ENCODE results near the gene LYPD6B.

LYPD6B gene

GRCh38 chr2:149187057-149187456 lies 148.6 kb downstream of the LYPD6B start:
- DNase-seq (ENCODE audit: low spot score): no peak
- Histone ChIP-seq H3K4me3 (no peak overlapping the region), H3K27ac (no peak overlapping the region)
- TF ChIP-seq CTCF (IDR thresholded peaks at IDR 0.05): no peak

- H3K4me3 ChIP-seq: no peak overlapping the region
- DNase-seq (ENCODE audit: low spot score): no peak
- no peak for TF ChIP-seq CTCF (IDR thresholded peaks at IDR 0.05)
- H3K27ac ChIP-seq: no peak overlapping the region
These were observed 149.8 kb downstream of the LYPD6B start for GRCh38 chr2:149188291-149188690.

GRCh38 chr2:149189769-149190168 lies 151.3 kb downstream of the LYPD6B start:
- H3K4me3 ChIP-seq: no peak overlapping the region
- no peak overlapping the region for H3K27ac ChIP-seq
- no peak for TF ChIP-seq CTCF (IDR thresholded peaks at IDR 0.05)
- DNase-seq (ENCODE audit: low spot score): no peak

- no peak for DNase-seq (ENCODE audit: low spot score)
- no peak for TF ChIP-seq CTCF (IDR thresholded peaks at IDR 0.05)
- Histone ChIP-seq H3K27ac (no peak overlapping the region), H3K4me3 (no peak overlapping the region)
These were observed 153.4 kb downstream of the LYPD6B start for GRCh38 chr2:149191915-149192314.

GRCh38 chr2:149192427-149192826 lies 153.9 kb downstream of the LYPD6B start:
- no peak overlapping the region for H3K4me3 ChIP-seq
- DNase-seq (ENCODE audit: low spot score): no peak
- H3K27ac ChIP-seq: no peak overlapping the region
- no peak for TF ChIP-seq CTCF (IDR thresholded peaks at IDR 0.05)

- no peak overlapping the region for H3K4me3 ChIP-seq
- no peak for DNase-seq (ENCODE audit: low spot score)
These were observed 161.6 kb downstream of the LYPD6B start for GRCh38 chr2:149200109-149200520.

GRCh38 chr2:149204686-149205085 lies 166.2 kb downstream of the LYPD6B start:
- Histone ChIP-seq H3K4me3 (no peak overlapping the region), H3K27ac (no peak overlapping the region)
- no peak for DNase-seq (ENCODE audit: low spot score)
- no peak for TF ChIP-seq CTCF (IDR thresholded peaks at IDR 0.05)

More at GRCh38 chr2:149200109-149200520, 161.6 kb downstream of the LYPD6B start:
- no peak overlapping the region for H3K27ac ChIP-seq
- TF ChIP-seq CTCF (IDR thresholded peaks at IDR 0.05): no peak
